ENCODE measurements around the gene ISCU.

GRCh38 chr12:108538146-108538545 lies 24.2 kb upstream of the ISCU start:
- TF ChIP-seq POLR2AphosphoS5 (IDR thresholded peaks at IDR 0.05; ENCODE audit: borderline replicate concordance, low read depth, low read length) (no peak), FOXP2 (optimal IDR thresholded peaks at IDR 0.05; ENCODE audit: control extremely low read depth, extremely low read length, insufficient read depth) (no peak), EZH2 (IDR thresholded peaks at IDR 0.05) (no peak)

All from SK-N-MC (cell line).